ENCODE data around the gene USF1.

DNA sequence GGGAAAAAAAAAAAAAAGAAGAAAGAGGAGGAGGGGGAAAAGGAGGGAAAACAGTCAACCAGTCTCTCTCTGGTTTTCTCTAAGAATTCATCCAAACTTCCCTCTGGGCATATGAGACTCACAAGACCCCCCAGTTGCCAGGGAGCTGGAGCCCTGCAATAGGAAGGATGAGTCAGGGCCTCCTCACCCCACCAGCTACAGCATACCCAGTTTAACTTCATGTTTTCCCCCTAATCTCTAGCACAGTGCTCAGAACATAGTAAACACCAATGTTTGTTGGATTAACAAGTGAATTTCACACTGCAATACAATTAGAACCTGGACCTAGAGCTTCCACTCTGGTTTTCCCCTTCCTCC is 32.7 kb downstream of the USF1 start:
- TF ChIP-seq, protein P1, sequence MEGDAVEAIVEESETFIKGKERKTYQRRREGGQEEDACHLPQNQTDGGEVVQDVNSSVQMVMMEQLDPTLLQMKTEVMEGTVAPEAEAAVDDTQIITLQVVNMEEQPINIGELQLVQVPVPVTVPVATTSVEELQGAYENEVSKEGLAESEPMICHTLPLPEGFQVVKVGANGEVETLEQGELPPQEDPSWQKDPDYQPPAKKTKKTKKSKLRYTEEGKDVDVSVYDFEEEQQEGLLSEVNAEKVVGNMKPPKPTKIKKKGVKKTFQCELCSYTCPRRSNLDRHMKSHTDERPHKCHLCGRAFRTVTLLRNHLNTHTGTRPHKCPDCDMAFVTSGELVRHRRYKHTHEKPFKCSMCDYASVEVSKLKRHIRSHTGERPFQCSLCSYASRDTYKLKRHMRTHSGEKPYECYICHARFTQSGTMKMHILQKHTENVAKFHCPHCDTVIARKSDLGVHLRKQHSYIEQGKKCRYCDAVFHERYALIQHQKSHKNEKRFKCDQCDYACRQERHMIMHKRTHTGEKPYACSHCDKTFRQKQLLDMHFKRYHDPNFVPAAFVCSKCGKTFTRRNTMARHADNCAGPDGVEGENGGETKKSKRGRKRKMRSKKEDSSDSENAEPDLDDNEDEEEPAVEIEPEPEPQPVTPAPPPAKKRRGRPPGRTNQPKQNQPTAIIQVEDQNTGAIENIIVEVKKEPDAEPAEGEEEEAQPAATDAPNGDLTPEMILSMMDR (IDR thresholded peaks at IDR 0.05; ENCODE audit: insufficient read depth, low read depth, low read length): no peak
- TF ChIP-seq EZH2 (IDR thresholded peaks at IDR 0.05; ENCODE audit: insufficient read depth, low read length): no peak

Data from astrocyte (in vitro differentiated cells and primary cell).